HAP-1 (cell line): ENCODE measurements around the gene TJP1.

Source experiments
- DNase-seq, 2 experiments: peaks; one replicate each; pipeline ENCODE4 v3.0.0-alpha.2; 2016 to 2020; ENCODE audit warnings: low spot score in 2 of 2
- H3K27me3 ChIP-seq: fragments of 250-450 bp; sonication (Bioruptor Pico); 2 replicates; pipeline ENCODE4 v1.5.1; 2020; ENCODE audit warnings: low read depth, mild to moderate bottlenecking, moderate library complexity
- H3K36me3 ChIP-seq: fragments of 250-450 bp; sonication (Bioruptor Pico); replicated peaks from 2 replicates; pipeline ENCODE4 v1.5.1; 2020; ENCODE audit warnings: mild to moderate bottlenecking
- H3K4me1 ChIP-seq: fragments of 250-450 bp; sonication (Bioruptor Pico); 2 replicates; pipeline ENCODE4 v1.5.1; 2020; ENCODE audit warnings: mild to moderate bottlenecking
- H3K4me3 ChIP-seq: fragments of 250-450 bp; sonication (Bioruptor Pico); 2 replicates; pipeline ENCODE4 v1.5.1; 2020; ENCODE audit warnings: mild to moderate bottlenecking, moderate library complexity
- H3K9me3 ChIP-seq: fragments of 250-450 bp; sonication (Bioruptor Pico); 2 replicates; pipeline ENCODE4 v1.5.1; 2020; ENCODE audit warnings: mild to moderate bottlenecking, moderate library complexity
- in situ Hi-C: fragments of 300-500 bp; cut with MboI; formaldehyde crosslinking; loops from 3 replicates; pipeline ENCODE4 v1.14.3; 2020; ENCODE audit warnings: low sequenced_read_pairs, inconsistent platforms, mixed read lengths

Gene TJP1

DNA sequence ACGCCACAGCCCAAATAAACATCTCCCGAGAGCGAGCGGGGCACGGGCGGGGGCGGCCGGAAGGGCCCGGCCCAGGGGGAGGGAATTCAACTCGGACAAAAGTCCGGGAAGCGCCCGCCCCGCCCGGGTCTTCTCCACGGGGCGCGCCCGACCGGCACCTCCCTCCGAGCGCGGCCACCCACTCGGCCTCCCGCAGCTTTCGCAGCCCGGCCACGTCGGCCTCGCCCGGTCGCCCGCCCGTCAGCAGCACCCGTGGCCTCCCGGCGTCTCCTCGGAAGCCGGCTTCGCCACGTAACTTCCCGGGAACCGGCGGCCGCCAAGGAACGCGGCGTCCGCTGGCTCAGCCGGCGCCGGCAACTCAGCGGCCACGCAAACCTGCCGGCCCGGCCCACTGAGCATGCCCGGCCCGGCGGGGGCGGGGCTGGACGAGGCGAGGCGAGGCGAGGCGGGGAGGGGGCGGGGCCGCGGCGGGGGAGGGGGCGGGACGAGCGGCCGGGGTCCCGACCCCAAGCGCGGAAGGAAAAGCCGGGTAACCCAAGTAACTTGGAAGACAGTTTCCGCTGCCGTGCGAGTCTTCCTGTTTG, at the start of gene TJP1:
TSS of gene TJP1 (minus strand) at position 369 of the 584 bp plus-strand sequence. CDS start 440 bp downstream, outside the sequence.
- Histone ChIP-seq H3K4me3 (peak within 1 kb of the TSS; percentile 70), H3K4me1 (peaks cover 17% of the 10 kb centered on the region), H3K27me3 (no peaks in the 10 kb centered on the region), H3K36me3 (no peaks in the 10 kb centered on the region), H3K9me3 (no peaks in the 10 kb centered on the region)
- in situ Hi-C loops = no loop called here
- peak; percentile 71 to 85 for DNase-seq

- no peak for DNase-seq
- in situ Hi-C loops = no loop called here
- Histone ChIP-seq H3K4me3 (no peak overlapping the region), H3K27me3 (no peaks in the 10 kb centered on the region), H3K9me3 (no peaks in the 10 kb centered on the region), H3K4me1 (peaks cover 12% of the 10 kb centered on the region), H3K36me3 (no peaks in the 10 kb centered on the region)
Observed at GRCh38 chr15:29871401-29871800, 49.1 kb upstream of the TJP1 start.

DNA sequence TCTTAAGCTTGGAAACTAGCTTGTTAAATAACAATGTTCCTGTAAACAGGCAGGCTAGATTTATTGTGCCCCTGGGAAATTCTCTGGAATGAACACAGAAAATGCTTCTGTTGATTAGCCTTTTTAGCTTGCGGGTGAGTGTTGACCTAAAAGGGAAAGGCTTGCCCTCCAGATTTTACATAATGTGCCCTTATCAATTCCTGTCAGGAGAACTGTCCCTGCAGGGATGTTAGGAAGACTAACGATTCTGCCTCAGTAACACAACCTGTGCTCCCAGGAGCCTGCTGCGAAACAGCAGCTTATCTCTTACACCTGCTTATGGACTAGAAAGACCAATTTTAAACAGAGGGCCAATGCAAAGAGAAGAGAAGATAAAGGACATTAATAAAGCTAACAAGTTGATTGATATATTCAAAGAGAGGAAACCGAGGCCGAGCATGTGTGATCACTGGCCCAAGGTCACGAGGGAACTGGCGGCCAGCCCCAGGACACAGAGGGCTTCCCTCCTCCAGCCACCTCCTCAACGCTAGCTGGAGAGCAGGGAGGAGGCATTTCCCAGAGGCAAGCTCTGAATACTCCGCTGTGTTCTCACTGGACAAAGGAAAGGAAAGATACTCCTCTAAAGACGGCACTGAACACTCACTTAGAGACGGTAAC, 48.4 kb upstream of the TJP1 start:
- peaks cover 15% of the 10 kb centered on the region for H3K4me1 ChIP-seq
- no peaks in the 10 kb centered on the region for H3K27me3 ChIP-seq
- H3K4me3 ChIP-seq = no peak overlapping the region
- in situ Hi-C loops = no loop called here
- DNase-seq = peak; percentile 69 to 86
- H3K36me3 ChIP-seq = no peaks in the 10 kb centered on the region
- H3K9me3 ChIP-seq = no peaks in the 10 kb centered on the region

DNA sequence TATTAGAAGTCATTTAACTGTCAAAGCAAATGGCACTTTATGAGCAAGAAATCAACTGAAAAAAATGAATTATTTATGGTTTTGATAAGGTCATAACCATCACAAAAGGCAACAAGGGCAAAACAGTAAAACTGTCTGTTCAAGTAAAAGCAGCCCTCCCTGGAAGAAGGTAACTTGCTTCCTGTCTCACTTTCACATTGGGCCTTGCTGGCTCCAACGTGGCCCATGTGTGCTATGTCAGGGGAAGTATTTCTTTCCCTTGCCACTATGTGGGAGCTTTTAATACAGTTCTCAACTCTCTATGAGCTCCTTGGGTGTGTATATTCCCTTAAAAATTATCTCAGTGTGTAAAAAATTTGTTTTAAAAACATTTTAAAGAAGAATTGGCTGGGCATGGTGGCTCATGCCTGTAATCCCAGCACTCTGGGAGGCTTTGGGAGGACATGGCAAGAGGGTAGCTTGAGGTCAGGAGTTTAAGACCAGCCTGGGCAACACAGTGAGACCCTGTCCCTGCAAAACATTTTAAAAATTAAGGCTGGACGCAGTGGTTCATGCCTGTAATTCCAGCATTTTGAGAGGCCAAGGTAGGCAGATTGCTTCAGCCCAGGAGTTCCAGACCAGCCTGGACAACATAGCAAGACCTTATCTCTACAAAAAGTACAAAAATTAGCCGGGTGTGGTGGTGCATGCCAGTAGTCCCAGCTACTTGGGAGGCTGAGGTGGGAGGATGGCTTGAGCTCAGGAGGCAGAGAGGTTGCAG, 45.2 kb upstream of the TJP1 start:
- no peak overlapping the region for H3K4me3 ChIP-seq
- no peaks in the 10 kb centered on the region for H3K9me3 ChIP-seq
- in situ Hi-C loops = no loop called here
- no peaks in the 10 kb centered on the region for H3K36me3 ChIP-seq
- DNase-seq = no peak
- H3K27me3 ChIP-seq = no peaks in the 10 kb centered on the region
- H3K4me1 ChIP-seq = peaks cover 19% of the 10 kb centered on the region

GRCh38 chr15:29866337-29866736, 44.1 kb upstream of the TJP1 start:
- Histone ChIP-seq H3K36me3 (no peaks in the 10 kb centered on the region), H3K9me3 (no peaks in the 10 kb centered on the region), H3K27me3 (no peaks in the 10 kb centered on the region), H3K4me1 (peaks cover 25% of the 10 kb centered on the region), H3K4me3 (no peak overlapping the region)
- no peak for DNase-seq
- in situ Hi-C loops = no loop called here

GRCh38 chr15:29864501-29864900, 42.2 kb upstream of the TJP1 start:
- Histone ChIP-seq H3K4me3 (no peak overlapping the region), H3K36me3 (no peaks in the 10 kb centered on the region), H3K9me3 (no peaks in the 10 kb centered on the region), H3K4me1 (peaks cover 19% of the 10 kb centered on the region), H3K27me3 (no peaks in the 10 kb centered on the region; the same call in 1 of the 2 replicates)
- in situ Hi-C loops = no loop called here
- no peak for DNase-seq

GRCh38 chr15:29863438-29863837, 41.2 kb upstream of the TJP1 start:
- in situ Hi-C loops = no loop called here
- H3K27me3 ChIP-seq = no peaks in the 10 kb centered on the region; the same call in 1 of the 2 replicates

GRCh38 chr15:29862271-29862670, 40.0 kb upstream of the TJP1 start:
- no peak for DNase-seq
- Histone ChIP-seq H3K4me1 (peaks cover 19% of the 10 kb centered on the region), H3K27me3 (no peaks in the 10 kb centered on the region; the same call in 1 of the 2 replicates), H3K9me3 (no peaks in the 10 kb centered on the region), H3K4me3 (no peak overlapping the region), H3K36me3 (no peaks in the 10 kb centered on the region)
- in situ Hi-C loops = no loop called here

More at GRCh38 chr15:29863438-29863837, 41.2 kb upstream of the TJP1 start:
- Histone ChIP-seq H3K36me3 (no peaks in the 10 kb centered on the region), H3K4me1 (peaks cover 19% of the 10 kb centered on the region), H3K9me3 (no peaks in the 10 kb centered on the region), H3K4me3 (no peak overlapping the region)
- DNase-seq = no peak

DNA sequence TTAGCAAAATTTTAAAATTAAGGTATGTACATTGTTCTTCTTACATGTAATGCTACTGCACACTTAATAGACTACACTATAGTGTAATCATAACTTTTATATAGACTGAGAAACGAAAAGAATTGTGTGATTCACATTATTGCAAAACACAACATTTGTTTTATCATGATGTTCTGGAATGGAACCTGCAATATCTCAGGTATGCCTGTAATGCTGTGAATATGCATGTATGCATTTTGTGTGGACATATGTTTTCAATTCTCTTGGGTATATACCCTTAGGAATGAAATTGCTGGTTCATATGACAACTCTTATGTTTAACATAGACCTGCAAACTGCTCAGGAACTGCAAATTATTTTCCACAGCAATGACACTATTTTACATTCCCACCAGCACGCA, 38.6 kb upstream of the TJP1 start:
- Histone ChIP-seq H3K9me3 (no peaks in the 10 kb centered on the region), H3K27me3 (no peaks in the 10 kb centered on the region; the same call in 1 of the 2 replicates), H3K36me3 (no peaks in the 10 kb centered on the region), H3K4me1 (peaks cover 16% of the 10 kb centered on the region), H3K4me3 (no peak overlapping the region)
- no peak for DNase-seq
- in situ Hi-C loops = no loop called here

- DNase-seq = no peak
- Histone ChIP-seq H3K4me3 (no peak overlapping the region), H3K9me3 (no peaks in the 10 kb centered on the region), H3K36me3 (no peaks in the 10 kb centered on the region), H3K4me1 (peaks cover 14% of the 10 kb centered on the region), H3K27me3 (no peaks in the 10 kb centered on the region; the same call in 1 of the 2 replicates)
- in situ Hi-C loops = no loop called here
Observed at GRCh38 chr15:29859973-29860715, 37.9 kb upstream of the TJP1 start.

DNA sequence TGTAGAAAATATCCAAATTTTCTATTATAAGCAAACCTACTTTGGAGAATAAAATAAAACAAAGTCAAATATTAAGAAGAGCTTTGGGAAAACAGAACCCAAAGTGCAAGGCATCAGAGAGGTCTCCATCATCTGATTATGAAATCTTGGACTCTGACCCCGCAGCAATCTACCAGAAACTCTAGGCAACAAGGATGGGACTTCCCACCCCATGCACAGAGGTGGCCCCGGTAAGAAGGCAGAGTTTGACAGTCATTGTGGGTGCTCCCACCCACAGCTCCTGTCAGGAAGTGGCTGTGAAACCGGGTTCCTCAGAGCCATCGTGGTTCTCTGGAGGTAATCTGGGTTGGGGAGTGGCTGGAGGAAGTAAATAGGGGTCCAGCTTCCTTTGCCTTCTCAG, 37.0 kb upstream of the TJP1 start:
- in situ Hi-C loops = no loop called here

DNA sequence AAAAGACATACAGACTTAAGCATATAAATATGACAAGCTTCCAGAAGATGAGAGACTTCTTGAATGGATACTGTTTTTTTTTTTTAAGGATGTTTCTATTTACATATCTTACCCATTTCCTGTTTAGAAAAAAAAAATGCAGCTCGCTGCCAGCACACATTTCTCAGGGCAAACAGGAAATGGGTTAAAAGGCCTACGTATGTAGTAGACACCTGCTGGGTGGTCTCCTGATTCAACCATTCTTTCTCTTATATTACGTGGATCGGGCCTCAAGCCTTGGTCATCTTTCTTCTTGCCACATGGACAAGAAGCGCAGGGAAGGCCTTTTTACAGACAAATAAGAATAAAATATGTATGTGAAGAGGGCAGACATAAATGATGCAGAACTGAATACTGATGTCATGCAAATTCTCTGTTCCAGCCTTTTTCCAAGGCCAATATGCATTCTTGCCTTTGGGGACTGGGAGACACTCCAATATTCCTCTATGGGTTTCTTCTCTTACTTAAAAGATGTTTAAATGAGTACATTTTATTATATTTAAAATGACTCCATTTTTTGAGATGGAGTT, 35.0 kb upstream of the TJP1 start:
- DNase-seq = no peak
- H3K36me3 ChIP-seq = no peaks in the 10 kb centered on the region
- no peaks in the 10 kb centered on the region for H3K9me3 ChIP-seq
- no peaks in the 10 kb centered on the region; the same call in 1 of the 2 replicates for H3K27me3 ChIP-seq
- H3K4me3 ChIP-seq = no peak overlapping the region
- in situ Hi-C loops = no loop called here
- H3K4me1 ChIP-seq = peaks cover 12% of the 10 kb centered on the region

More for the DNA sequence above, 37.0 kb upstream of the TJP1 start:
- peaks cover 12% of the 10 kb centered on the region for H3K4me1 ChIP-seq
- no peaks in the 10 kb centered on the region for H3K9me3 ChIP-seq
- no peak for DNase-seq
- no peak overlapping the region for H3K4me3 ChIP-seq
- no peaks in the 10 kb centered on the region; the same call in 1 of the 2 replicates for H3K27me3 ChIP-seq
- no peaks in the 10 kb centered on the region for H3K36me3 ChIP-seq

- no peaks in the 10 kb centered on the region for H3K36me3 ChIP-seq
Observed at GRCh38 chr15:29854413-29854812, 32.1 kb upstream of the TJP1 start.

More at GRCh38 chr15:29854413-29854812, 32.1 kb upstream of the TJP1 start:
- no peak for DNase-seq
- Histone ChIP-seq H3K4me1 (no peaks in the 10 kb centered on the region), H3K4me3 (no peak overlapping the region), H3K27me3 (no peaks in the 10 kb centered on the region), H3K9me3 (no peaks in the 10 kb centered on the region)
- in situ Hi-C loops = no loop called here
